K562 (cell line): ENCODE measurements around the gene AMDHD2. TPM values are rescaled to one million over a fixed set of nuclear protein-coding genes. Genes with fewer than 3 reads are reported as not detected.

Experiments used
- ATAC-seq: fragments of 200-7000 bp; cut with Tn5 transposase; 3 replicates; pipeline ENCODE4 v1.9.1; 2020; ENCODE audit warnings: moderate library complexity
- BruUV-seq: library from RNA; stranded (reverse); fragments of 400-500 nt; replicated peaks from 2 replicates; lab custom pipeline; 2021; lab: Mats Ljungman, UMichigan
- CTCF ChIA-PET: fragments of 300-600 bp; formaldehyde crosslinking; extraction: SDS; loops from one replicate; lab custom pipeline; 2021; ENCODE audit warnings: low intra/inter-chr PET ratio; lab: Yijun Ruan, JAX
- POLR2A ChIA-PET: fragments of 300-600, 350-650 bp; sonication (Branson Sonifier 250); formaldehyde crosslinking; extraction: SDS; loops from one replicate; lab custom pipeline; 2021; ENCODE audit warnings: antibody characterized with exemption, inconsistent platforms; lab: Yijun Ruan, JAX
- DNase-seq, 4 experiments: peaks; one replicate each; pipeline versions ENCODE4 v3.0.0 to v3.0.0-alpha.2; 2011 to 2018; ENCODE audit warnings: low spot score in 3 of 4, mixed read lengths in 3 of 4; ENCODE audit errors: extremely low read depth in 1 of 4
- FAIRE-seq: peaks from 2 replicates; lab custom pipeline; 2011; peaks lifted over from hg19 to GRCh38; lab: Jason Lieb, UNC
- H2AFZ ChIP-seq: 2 replicates; pipeline ENCODE4 v1.6.0; 2011; ENCODE audit warnings: low read depth, low read length, control low read depth, inconsistent platforms
- H3K27ac ChIP-seq: fragments of 200-600 bp; 3 replicates; pipeline ENCODE4 v1.8.0; 2011; ENCODE audit warnings: low read depth, mild to moderate bottlenecking, control low read depth, inconsistent platforms, low read length, moderate library complexity, mixed read lengths; ENCODE audit errors: extremely low read depth
- H3K27me3 ChIP-seq, 2 experiments: fragments of 300-600 bp in 1 of 2; 2 replicates in 1 of 2; 3 replicates in 1 of 2; pipeline versions ENCODE4 v1.6.0 to v1.8.0; 2011; ENCODE audit warnings: inconsistent platforms in 2 of 2, low read length in 2 of 2, mild to moderate bottlenecking in 1 of 2, mixed read lengths in 1 of 2, moderate library complexity in 1 of 2; ENCODE audit not compliant: control insufficient read depth in 2 of 2, insufficient read depth in 2 of 2
- H3K36me3 ChIP-seq: fragments of 300-600 bp; 3 replicates; pipeline ENCODE4 v1.8.0; 2011; ENCODE audit warnings: mild to moderate bottlenecking, low read length, inconsistent platforms; ENCODE audit not compliant: control insufficient read depth, insufficient read depth
- H3K4me1 ChIP-seq, 2 experiments: fragments of 200-600 bp in 1 of 2; replicated peaks in 1 of 2; 2 replicates in 1 of 2; 3 replicates in 1 of 2; pipeline versions ENCODE4 v1.5.1 to v1.8.0; 2011; ENCODE audit warnings: inconsistent platforms in 2 of 2, low read length in 2 of 2, mild to moderate bottlenecking in 1 of 2, mixed read lengths in 1 of 2, moderate library complexity in 1 of 2; ENCODE audit not compliant: control insufficient read depth in 2 of 2, insufficient read depth in 2 of 2
- H3K4me2 ChIP-seq: 2 replicates; pipeline ENCODE4 v1.6.1; 2011; ENCODE audit warnings: low read length, control low read depth, inconsistent platforms, mixed read lengths; ENCODE audit not compliant: insufficient read depth
- H3K4me3 ChIP-seq: fragments of 200-600 bp; sonication (generic), shearing (Covaris generic); 2 replicates; pipeline ENCODE4 v1.5.1; 2016; ENCODE audit warnings: control low read depth, inconsistent platforms
- H3K79me2 ChIP-seq: fragments of 200-600 bp; 3 replicates; pipeline ENCODE4 v1.8.0; 2011; ENCODE audit warnings: low read length, inconsistent platforms; ENCODE audit not compliant: control insufficient read depth, insufficient read depth
- H3K9ac ChIP-seq, 2 experiments: 2 replicates each; pipeline versions ENCODE4 v1.6.0 to v1.6.1; 2011; ENCODE audit warnings: low read depth in 2 of 2, low read length in 2 of 2, control low read depth in 1 of 2, inconsistent platforms in 1 of 2, mild to moderate bottlenecking in 1 of 2, mixed read lengths in 1 of 2; ENCODE audit not compliant: insufficient read depth in 1 of 2
- H3K9me1 ChIP-seq: one replicate; pipeline ENCODE4 v1.6.0; 2011; ENCODE audit warnings: inconsistent platforms, mild to moderate bottlenecking, low read length, moderate library complexity; ENCODE audit not compliant: control insufficient read depth, insufficient read depth
- H3K9me3 ChIP-seq: replicated peaks from 2 replicates; pipeline ENCODE4 v1.5.1; 2011; ENCODE audit warnings: low read depth, low read length, inconsistent platforms; ENCODE audit not compliant: control insufficient read depth, insufficient read depth
- H4K20me1 ChIP-seq: replicated peaks from 2 replicates; pipeline ENCODE4 v1.6.1; 2011; ENCODE audit warnings: low read length, inconsistent platforms, mixed read lengths; ENCODE audit not compliant: control insufficient read depth, insufficient read depth
- BHLHE40 ChIP-seq: IDR thresholded peaks from 2 replicates; pipeline ENCODE4 v1.6.1; 2011; ENCODE audit warnings: low read length, improper control_type of control experiment
- E2F3 ChIP-seq: fragments of 250-450 bp; sonication (Bioruptor Pico); IDR thresholded peaks from 2 replicates; pipeline ENCODE4 v1.4.0; 2020; ENCODE audit warnings: mild to moderate bottlenecking
- ILK ChIP-seq: fragments of 450-650 bp; IDR thresholded peaks from 2 replicates; pipeline ENCODE4 v1.6.1; 2016; ENCODE audit warnings: missing genetic modification characterization, low read depth, mild to moderate bottlenecking, missing compliant biosample characterization, moderate library complexity, borderline replicate concordance
- JUNB ChIP-seq: fragments of 450-650 bp; formaldehyde crosslinking; conservative IDR thresholded peaks from 2 replicates; pipeline ENCODE4 v1.4.0; 2020; ENCODE audit warnings: mild to moderate bottlenecking
- MBD2 ChIP-seq: sonication (generic); IDR thresholded peaks from 2 replicates; pipeline ENCODE4 v1.6.1; 2016; ENCODE audit warnings: low read depth, borderline replicate concordance
- MXI1 ChIP-seq: IDR thresholded peaks from 2 replicates; pipeline ENCODE4 v1.6.1; 2011; ENCODE audit warnings: low read depth, mild to moderate bottlenecking, improper control_type of control experiment, low read length
- MYC ChIP-seq, 2 experiments: fragments of 250-450 bp in 1 of 2; sonication (Bioruptor Pico) in 1 of 2; IDR thresholded peaks; 2 replicates each; pipeline versions ENCODE4 v1.5.1 to v1.6.1; 2012 to 2021; ENCODE audit warnings: low read depth in 2 of 2, borderline replicate concordance in 1 of 2, improper control_type of control experiment in 1 of 2, low read length in 1 of 2, mild to moderate bottlenecking in 1 of 2, moderate library complexity in 1 of 2
- NFE2 ChIP-seq: IDR thresholded peaks from 2 replicates; pipeline ENCODE4 v1.6.1; 2014; ENCODE audit warnings: antibody characterized with exemption, low read depth
- NR3C1 ChIP-seq: sonication (generic); formaldehyde crosslinking; IDR thresholded peaks from 2 replicates; pipeline ENCODE4 v1.8.1; 2022; ENCODE audit warnings: missing genetic modification reagents
- RBM14 ChIP-seq: fragments of 200-400 bp; formaldehyde crosslinking; IDR thresholded peaks from 2 replicates; pipeline ENCODE4 v1.6.1; 2018; ENCODE audit warnings: low read depth, mild to moderate bottlenecking, low read length, moderate library complexity, borderline replicate concordance; ENCODE audit not compliant: insufficient read depth
- RBM25 ChIP-seq: fragments of 200-400 bp; formaldehyde crosslinking; IDR thresholded peaks from 2 replicates; pipeline ENCODE4 v1.6.1; 2018; ENCODE audit warnings: low read length, low read depth, moderate library complexity; ENCODE audit not compliant: severe bottlenecking
- RCOR1 ChIP-seq, 2 experiments: IDR thresholded peaks; 2 replicates each; pipeline ENCODE4 v1.6.1; 2012; ENCODE audit warnings: low read depth in 2 of 2, low read length in 2 of 2, borderline replicate concordance in 1 of 2, improper control_type of control experiment in 1 of 2
- ZC3H11A ChIP-seq: IDR thresholded peaks from 2 replicates; pipeline ENCODE4 v1.6.1; 2012; ENCODE audit warnings: low read depth, low read length, improper control_type of control experiment
- ZNF12 ChIP-seq: sonication (generic); formaldehyde crosslinking; IDR thresholded peaks from 2 replicates; pipeline ENCODE4 v1.4.0; 2020; ENCODE audit warnings: mild to moderate bottlenecking, missing genetic modification reagents
- WGBS: fragments of 100-300 bp; shearing (Covaris generic); methylation state at CpG from one replicate; pipeline ENCODE4 v1.1.6; 2016; ENCODE audit warnings: low coverage, mixed read lengths; ENCODE audit not compliant: insufficient coverage; ENCODE audit errors: missing lambda C conversion rate; 5-methylcytosine and 5-hydroxymethylcytosine counted together
- in situ Hi-C: fragments of 300-500 bp; cut with MboI; formaldehyde crosslinking; loops from 4 replicates; pipeline ENCODE4 v1.15.0; 2018; ENCODE audit warnings: inconsistent platforms, mixed read lengths
- intact Hi-C: fragments of 100-400 bp; cut with micrococcal nuclease; formaldehyde crosslinking; loops from 2 replicates; pipeline ENCODE4 v1.14.2; 2022
- polyA plus RNA-seq, 8 experiments: library from polyadenylated mRNA; depleted of rRNA in 4 of 8; stranded (reverse) in 5 of 8; unstranded in 3 of 8; fragments of >200 nt; fragmentation: Nextera tagmentation in 2 of 8; fragmentation: Illumina TruSeq in 1 of 8; extraction: Ambion mirVana in 2 of 8; extraction: Trizol in 1 of 8; gene quantifications; 2 replicates each; pipeline versions ENCODE4 v1.2.1 to v1.2.3, GENCODE V29; 2011 to 2014; ENCODE audit warnings: inconsistent platforms in 1 of 8, missing spikeins in 1 of 8
- total RNA-seq, 7 experiments: library from RNA; depleted of rRNA in 6 of 7; stranded (reverse); fragments of >200 nt in 6 of 7; fragmentation: Illumina TruSeq in 2 of 7; extraction: Trizol in 2 of 7; gene quantifications; 2 replicates each; pipeline versions ENCODE4 v1.2.1 to v1.2.3, GENCODE V29; 2011 to 2021; ENCODE audit warnings: low replicate concordance in 1 of 7
- TF ChIP-seq, protein P1 (sequence below): IDR thresholded peaks from 2 replicates; pipeline ENCODE4 v1.6.1; 2016; ENCODE audit warnings: missing genetic modification characterization, missing compliant biosample characterization

The AMDHD2 gene
- total and polyA plus RNA-seq, 9 of the 15 experiments (the other 6 are each of a cell fraction or from before 2014, with no cell fraction given) = 0.38 to 56.9 (median 18.3) TPM; not detected in 1

DNA sequence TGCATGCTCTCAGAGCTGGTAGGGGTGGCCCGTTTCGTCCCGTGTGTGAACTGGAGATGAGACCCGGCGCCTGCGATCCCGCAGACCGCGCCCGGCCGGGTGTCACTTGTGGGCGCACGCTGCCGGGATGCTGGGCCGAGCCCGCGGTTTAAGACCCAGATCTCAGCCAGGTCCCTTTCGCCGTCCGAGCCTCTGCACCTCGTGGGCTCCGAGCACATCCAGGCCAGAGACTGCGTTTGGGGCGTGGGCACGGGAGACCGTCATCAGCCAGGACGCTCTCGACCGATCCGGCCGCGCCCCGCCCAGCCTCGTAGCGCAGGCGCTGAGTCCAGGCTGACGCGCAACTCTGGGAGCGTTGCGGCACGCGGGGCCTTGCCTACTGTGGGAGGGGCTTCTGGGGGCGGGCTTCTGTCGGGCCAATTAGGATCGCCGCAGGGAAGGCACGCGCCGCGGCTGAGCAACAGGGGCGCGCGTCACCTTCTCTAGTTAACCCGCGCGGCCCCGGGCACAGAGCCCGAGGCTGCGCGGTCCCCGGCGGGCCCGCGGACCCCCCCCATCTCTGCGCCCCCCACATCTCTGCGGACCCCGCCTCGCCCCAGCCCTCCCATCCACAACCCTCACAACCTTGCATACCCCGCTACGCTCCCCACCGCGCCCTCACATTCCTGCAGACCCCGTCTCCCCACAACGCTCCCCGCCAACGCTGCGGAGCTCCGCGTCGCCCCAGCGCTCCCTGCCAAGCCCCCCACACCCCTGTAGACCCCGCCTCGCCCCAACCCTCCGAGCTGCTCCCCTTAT is 11.7 kb downstream of the AMDHD2 start:
- H3K27me3 ChIP-seq = no peaks in the 10 kb centered on the region
- no peaks in the 10 kb centered on the region for H3K9me3 ChIP-seq
- H4K20me1 ChIP-seq = no peaks in the 10 kb centered on the region
- peaks cover 40% of the 10 kb centered on the region; the same call in 2 of the 3 replicates for H3K36me3 ChIP-seq
- ChIA-PET POLR2A (interaction anchor here (0.6 to 3.8 kb wide), 6 partner anchors 11 to 261 kb away, joined by 3 to 45 read pairs (median 4); partner anchors contain the start of gene AMDHD2), CTCF (interaction anchor here (0.6 kb wide), 1 partner anchor 236 kb away, joined by 4 read pairs; no protein-coding TSS in a partner anchor)
- H3K4me2 ChIP-seq = peak overlapping the region; percentile 79
- H3K4me1 ChIP-seq = peaks cover 15 to 68% of the 10 kb centered on the region in 2 experiments; a peak in 4 of 5 replicates
- FAIRE-seq (peak; percentile 98), DNase-seq (peak; percentile 91 to 99 (median 94)), ATAC-seq (peak; percentile 97)
- intact Hi-C loops (no loop called here), in situ Hi-C loops (no loop called here)
- WGBS = 3% methylated on average over 45 of the region's 84 CpGs
- H2AFZ ChIP-seq = peak overlapping the region; percentile 94
- BruUV-seq = no TSS peak
- no peaks in the 10 kb centered on the region for H3K79me2 ChIP-seq
- peak overlapping the region; percentile 75 to 93 for H3K9ac ChIP-seq
- peaks cover 3% of the 10 kb centered on the region for H3K9me1 ChIP-seq
- H3K27ac ChIP-seq = peak overlapping the region; percentile 70
- peak overlapping the region; percentile 51 for H3K4me3 ChIP-seq
- peak; percentile 81 for TF ChIP-seq MYC (IDR thresholded peaks at IDR 0.05; ENCODE audit: low read depth, low read length)
- TF ChIP-seq MYC (CRISPR knock-in tag; IDR thresholded peaks at IDR 0.05; ENCODE audit: borderline replicate concordance, low read depth) = peak; percentile 87; the same call in 1 of the 2 replicates
- peak in 1 of 2 experiments; percentile 42; a peak in 1 of 4 replicates for TF ChIP-seq RCOR1 (IDR thresholded peaks at IDR 0.05; ENCODE audit: borderline replicate concordance in 1 of 2, low read depth in 2 of 2, low read length in 2 of 2)
- TF ChIP-seq BHLHE40 = peak; percentile 97
- no peak for TF ChIP-seq ILK (tag)
- no peak for TF ChIP-seq JUNB (CRISPR knock-in tag)
- 0 out of 2 replicates have a peak, but pooled peaks have one; percentile 28 for TF ChIP-seq ZNF12 (CRISPR knock-in tag)
- peak; percentile 48 for TF ChIP-seq MXI1
- no peak for TF ChIP-seq RBM25
- TF ChIP-seq, protein P1, sequence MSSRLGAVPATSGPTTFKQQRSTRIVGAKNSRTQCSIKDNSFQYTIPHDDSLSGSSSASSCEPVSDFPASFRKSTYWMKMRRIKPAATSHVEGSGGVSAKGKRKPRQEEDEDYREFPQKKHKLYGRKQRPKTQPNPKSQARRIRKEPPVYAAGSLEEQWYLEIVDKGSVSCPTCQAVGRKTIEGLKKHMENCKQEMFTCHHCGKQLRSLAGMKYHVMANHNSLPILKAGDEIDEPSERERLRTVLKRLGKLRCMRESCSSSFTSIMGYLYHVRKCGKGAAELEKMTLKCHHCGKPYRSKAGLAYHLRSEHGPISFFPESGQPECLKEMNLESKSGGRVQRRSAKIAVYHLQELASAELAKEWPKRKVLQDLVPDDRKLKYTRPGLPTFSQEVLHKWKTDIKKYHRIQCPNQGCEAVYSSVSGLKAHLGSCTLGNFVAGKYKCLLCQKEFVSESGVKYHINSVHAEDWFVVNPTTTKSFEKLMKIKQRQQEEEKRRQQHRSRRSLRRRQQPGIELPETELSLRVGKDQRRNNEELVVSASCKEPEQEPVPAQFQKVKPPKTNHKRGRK (tag) = no peak
- no peak for TF ChIP-seq NR3C1 (CRISPR knock-in tag)
- no peak for TF ChIP-seq RBM14
- 0 out of 2 replicates have a peak, but pooled peaks have one; percentile 22 for TF ChIP-seq NFE2
- no peak for TF ChIP-seq E2F3 (CRISPR knock-in tag)
- no peak for TF ChIP-seq ZC3H11A
- peak; percentile 61; the same call in 1 of the 2 replicates for TF ChIP-seq MBD2
